GM23338 (cell line): ENCODE results near the gene MYLK4. TPM values are rescaled to one million over a fixed set of nuclear protein-coding genes. Genes with fewer than 3 reads are reported as not detected.

Experiments
- ATAC-seq: fragments of 200-7000 bp; cut with Tn5 transposase; 3 replicates; pipeline ENCODE4 v1.9.1; 2020
- DNase-seq: peaks from one replicate; pipeline ENCODE4 v3.0.0-alpha.2; 2015; ENCODE audit warnings: low spot score
- H2AFZ ChIP-seq: fragments of 200-600 bp; sonication (generic); 2 replicates; pipeline ENCODE4 v1.8.0; 2016; ENCODE audit warnings: antibody characterized with exemption, mild to moderate bottlenecking, moderate library complexity
- H3F3A ChIP-seq: fragments of 200-600 bp; sonication (generic); replicated peaks from 2 replicates; pipeline ENCODE4 v1.8.0; 2017; ENCODE audit warnings: antibody characterized with exemption, mixed run types, low read depth
- H3K27ac ChIP-seq: fragments of 200-600 bp; sonication (generic); 2 replicates; pipeline ENCODE4 v1.6.1; 2016; ENCODE audit warnings: low read depth
- H3K27me3 ChIP-seq: fragments of 200-600 bp; sonication (generic); 2 replicates; pipeline ENCODE4 v1.8.0; 2016; ENCODE audit warnings: mild to moderate bottlenecking, mixed run types, moderate library complexity; ENCODE audit not compliant: insufficient read depth
- H3K36me3 ChIP-seq: fragments of 200-600 bp; sonication (generic); 2 replicates; pipeline ENCODE4 v1.8.0; 2016; ENCODE audit warnings: mild to moderate bottlenecking; ENCODE audit not compliant: insufficient read depth
- H3K4me1 ChIP-seq: fragments of 200-600 bp; sonication (generic); 2 replicates; pipeline ENCODE4 v1.8.0; 2016; ENCODE audit warnings: mild to moderate bottlenecking, moderate library complexity; ENCODE audit not compliant: insufficient read depth
- H3K4me2 ChIP-seq: fragments of 200-600 bp; sonication (generic); 2 replicates; pipeline ENCODE4 v1.7.1; 2017; ENCODE audit warnings: mixed run types
- H3K4me3 ChIP-seq: fragments of 200-600 bp; sonication (generic); 2 replicates; pipeline ENCODE4 v1.6.1; 2016; ENCODE audit warnings: mixed run types
- H3K79me2 ChIP-seq: fragments of 200-600 bp; sonication (generic); replicated peaks from 2 replicates; pipeline ENCODE4 v1.8.0; 2017; ENCODE audit warnings: mild to moderate bottlenecking; ENCODE audit not compliant: insufficient read depth
- H3K9me2 ChIP-seq: fragments of 200-600 bp; sonication (generic); 2 replicates; pipeline ENCODE4 v1.8.0; 2017; ENCODE audit not compliant: insufficient read depth
- H4K20me1 ChIP-seq: fragments of 200-600 bp; sonication (generic); replicated peaks from 2 replicates; pipeline ENCODE4 v1.8.0; 2017; ENCODE audit warnings: mild to moderate bottlenecking; ENCODE audit not compliant: insufficient read depth
- H3K27ac Mint-ChIP-seq: 2 replicates; pipeline ENCODE4 v1.8.0; 2020; ENCODE audit warnings: inconsistent platforms, mild to moderate bottlenecking, moderate library complexity, mixed read lengths
- H3K27me3 Mint-ChIP-seq: 3 replicates; pipeline ENCODE4 v1.8.0; 2022; ENCODE audit warnings: low read depth, mild to moderate bottlenecking, moderate library complexity, mixed read lengths, inconsistent platforms; ENCODE audit not compliant: insufficient read depth, poor library complexity
- H3K36me3 Mint-ChIP-seq: 3 replicates; pipeline ENCODE4 v1.8.0; 2021; ENCODE audit warnings: low read depth, mild to moderate bottlenecking, inconsistent platforms, moderate library complexity, mixed read lengths
- H3K4me1 Mint-ChIP-seq: 3 replicates; pipeline ENCODE4 v1.8.0; 2020; ENCODE audit warnings: mild to moderate bottlenecking, inconsistent platforms, mixed read lengths
- H3K4me3 Mint-ChIP-seq: 3 replicates; pipeline ENCODE4 v1.8.0; 2021; ENCODE audit warnings: moderate library complexity, mild to moderate bottlenecking, inconsistent platforms, mixed read lengths
- H3K9me3 Mint-ChIP-seq: 3 replicates; pipeline ENCODE4 v1.8.0; 2020; ENCODE audit warnings: moderate library complexity, mild to moderate bottlenecking, inconsistent platforms, mixed read lengths
- CREB1 ChIP-seq: fragments of 250-450 bp; sonication (Bioruptor Pico); IDR thresholded peaks from 2 replicates; pipeline ENCODE4 v1.5.0; 2020; ENCODE audit warnings: low read depth, mild to moderate bottlenecking, moderate library complexity
- EZH2 ChIP-seq: fragments of 200-600 bp; sonication (generic); IDR thresholded peaks from one replicate; pipeline ENCODE4 v1.8.0; 2017; ENCODE audit warnings: antibody characterized with exemption, mild to moderate bottlenecking, low read depth; ENCODE audit not compliant: unreplicated experiment
- EZH2phosphoT487 ChIP-seq: fragments of 200-600 bp; sonication (generic); IDR thresholded peaks from one replicate; pipeline ENCODE4 v1.8.1; 2018; ENCODE audit warnings: antibody characterized with exemption; ENCODE audit not compliant: unreplicated experiment
- JUNB ChIP-seq: IDR thresholded peaks from one replicate; pipeline ENCODE4 v1.6.1; 2016; ENCODE audit warnings: antibody characterized with exemption; ENCODE audit not compliant: unreplicated experiment
- POLR2AphosphoS5 ChIP-seq: IDR thresholded peaks from 2 replicates; pipeline ENCODE4 v1.6.1; 2016; ENCODE audit warnings: antibody characterized with exemption, low read depth
- STAT1 ChIP-seq: IDR thresholded peaks from one replicate; pipeline ENCODE4 v1.6.1; 2016; ENCODE audit warnings: antibody characterized with exemption; ENCODE audit not compliant: unreplicated experiment
- ZNF114 ChIP-seq: fragments of 250-450 bp; sonication (Bioruptor Pico); IDR thresholded peaks from 2 replicates; pipeline ENCODE4 v1.5.0; 2020; ENCODE audit warnings: mild to moderate bottlenecking, moderate library complexity
- ZNF331 ChIP-seq: fragments of 250-450 bp; sonication (Bioruptor Pico); IDR thresholded peaks from 2 replicates; pipeline ENCODE4 v1.5.0; 2020; ENCODE audit warnings: low read depth, mild to moderate bottlenecking, moderate library complexity
- polyA plus RNA-seq: library from polyadenylated mRNA; unstranded; fragments of >200 nt; fragmentation: Nextera tagmentation; extraction: Ambion mirVana; gene quantifications from 2 replicates; pipeline ENCODE4 v1.2.1, GENCODE V29; 2016
- total RNA-seq: library from RNA; depleted of rRNA; stranded (reverse); fragments of >200 nt; shearing (Covaris generic); gene quantifications from 2 replicates; pipeline ENCODE4 v1.2.3, GENCODE V29; 2014
- TF ChIP-seq, protein P1 (sequence below), 2 experiments: fragments of 200-600 bp in 1 of 2; sonication (generic) in 1 of 2; conservative IDR thresholded peaks; 2 replicates each; pipeline versions ENCODE4 v1.5.1 to v1.6.1; 2016 to 2017; ENCODE audit warnings: antibody characterized with exemption in 2 of 2, low read depth in 2 of 2, mild to moderate bottlenecking in 2 of 2, moderate library complexity in 1 of 2
- TF ChIP-seq, protein P2 (sequence below): fragments of 250-450 bp; sonication (Bioruptor Pico); IDR thresholded peaks from 2 replicates; pipeline ENCODE4 v1.5.0; 2020; ENCODE audit warnings: mild to moderate bottlenecking, moderate library complexity
- TF ChIP-seq, protein P3 (sequence below): IDR thresholded peaks from one replicate; pipeline ENCODE4 v1.6.1; 2018; ENCODE audit warnings: antibody characterized with exemption; ENCODE audit not compliant: unreplicated experiment
- TF ChIP-seq, protein P4 (sequence below): IDR thresholded peaks from 2 replicates; pipeline ENCODE4 v1.6.1; 2016; ENCODE audit warnings: antibody characterized with exemption

The MYLK4 gene
- total and polyA plus RNA-seq, 2 experiments from 2014 or later, result 0.03 to 0.17 TPM

DNA sequence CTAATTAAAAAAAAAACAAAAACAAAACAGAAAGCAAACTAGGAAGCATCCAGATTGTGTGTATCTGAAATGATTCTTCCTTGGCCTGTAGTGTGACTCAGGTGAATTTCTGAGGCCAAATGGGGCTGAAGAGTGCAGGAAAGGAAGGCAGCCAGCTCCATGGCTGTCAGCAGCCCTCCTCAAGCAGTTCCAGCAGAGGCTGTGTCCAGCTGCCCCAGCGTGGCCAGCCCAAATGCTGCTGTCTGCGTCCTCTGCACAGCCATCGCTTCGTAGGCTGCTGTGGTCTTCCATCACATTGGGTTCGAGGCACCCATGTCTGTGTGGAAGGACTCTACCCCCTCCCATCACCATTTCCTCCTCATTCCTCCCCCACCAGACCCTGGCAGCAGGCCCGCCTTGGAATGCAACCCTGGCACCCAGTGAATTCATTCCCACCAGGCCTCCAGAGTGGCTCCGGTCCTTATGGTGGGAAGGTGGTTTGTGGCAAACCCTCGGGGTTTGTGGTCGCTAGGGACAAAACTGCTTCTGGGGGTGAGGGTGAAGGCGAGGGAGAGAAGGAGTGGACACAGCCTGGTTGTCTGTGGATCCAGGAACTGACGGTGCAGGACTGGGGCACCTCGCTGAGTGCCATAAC lies 81.5 kb downstream of the MYLK4 start (continued):
- no peak for TF ChIP-seq EZH2phosphoT487
- no peak for TF ChIP-seq ZNF331 (CRISPR knock-in tag)
- TF ChIP-seq JUNB, result no peak
- no peak for TF ChIP-seq EZH2
- no peak for TF ChIP-seq STAT1

DNA sequence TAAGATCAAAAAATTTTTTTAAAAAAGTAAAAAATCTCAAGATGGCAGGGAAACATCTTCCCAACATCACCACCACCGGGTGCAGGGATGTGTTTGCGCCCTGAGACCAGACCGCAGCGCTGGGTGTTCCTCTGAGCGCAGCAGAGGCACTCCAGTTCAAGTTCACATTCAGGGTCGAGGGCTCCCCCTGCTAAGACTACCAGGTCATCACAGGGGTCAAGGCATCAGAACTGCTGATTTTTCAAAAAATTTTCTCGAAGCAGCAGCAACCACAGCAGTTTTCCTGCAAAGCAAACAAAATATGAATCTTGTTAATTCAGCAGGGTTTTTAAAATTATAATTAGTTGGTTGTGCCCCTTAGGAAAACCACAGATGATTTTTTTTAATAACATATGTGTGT lies 83.1 kb downstream of the MYLK4 start:
- Mint-ChIP-seq H3K27me3 (peaks cover 16% of the 10 kb centered on the region), H3K27ac (no peak overlapping the region), H3K4me1 (peaks cover 29% of the 10 kb centered on the region), H3K36me3 (peaks cover 13% of the 10 kb centered on the region), H3K4me3 (no peak overlapping the region), H3K9me3 (peaks cover 8% of the 10 kb centered on the region)
- no peak overlapping the region for H2AFZ ChIP-seq
- peaks cover 19% of the 10 kb centered on the region for H3K4me1 ChIP-seq
- H3K27ac ChIP-seq, result no peak overlapping the region
- H3K27me3 ChIP-seq, result no peaks in the 10 kb centered on the region
- H3K4me3 ChIP-seq, result no peak overlapping the region
- H3K4me2 ChIP-seq, result no peak overlapping the region
- no peak for ATAC-seq
- H3K9me2 ChIP-seq, result 0 out of 2 replicates have a peak, but pooled peaks cover 6% of the 10 kb centered on the region
- H3K79me2 ChIP-seq, result no peaks in the 10 kb centered on the region
- no peaks in the 10 kb centered on the region for H3F3A ChIP-seq
- no peaks in the 10 kb centered on the region for H3K36me3 ChIP-seq
- no peaks in the 10 kb centered on the region for H4K20me1 ChIP-seq
- DNase-seq, result no peak
- TF ChIP-seq EZH2 (no peak), EZH2phosphoT487 (no peak), ZNF114 (no peak), ZNF331 (CRISPR knock-in tag) (no peak), JUNB (no peak), POLR2AphosphoS5 (no peak), CREB1 (CRISPR knock-in tag) (no peak), STAT1 (no peak)
- TF ChIP-seq, protein P1, sequence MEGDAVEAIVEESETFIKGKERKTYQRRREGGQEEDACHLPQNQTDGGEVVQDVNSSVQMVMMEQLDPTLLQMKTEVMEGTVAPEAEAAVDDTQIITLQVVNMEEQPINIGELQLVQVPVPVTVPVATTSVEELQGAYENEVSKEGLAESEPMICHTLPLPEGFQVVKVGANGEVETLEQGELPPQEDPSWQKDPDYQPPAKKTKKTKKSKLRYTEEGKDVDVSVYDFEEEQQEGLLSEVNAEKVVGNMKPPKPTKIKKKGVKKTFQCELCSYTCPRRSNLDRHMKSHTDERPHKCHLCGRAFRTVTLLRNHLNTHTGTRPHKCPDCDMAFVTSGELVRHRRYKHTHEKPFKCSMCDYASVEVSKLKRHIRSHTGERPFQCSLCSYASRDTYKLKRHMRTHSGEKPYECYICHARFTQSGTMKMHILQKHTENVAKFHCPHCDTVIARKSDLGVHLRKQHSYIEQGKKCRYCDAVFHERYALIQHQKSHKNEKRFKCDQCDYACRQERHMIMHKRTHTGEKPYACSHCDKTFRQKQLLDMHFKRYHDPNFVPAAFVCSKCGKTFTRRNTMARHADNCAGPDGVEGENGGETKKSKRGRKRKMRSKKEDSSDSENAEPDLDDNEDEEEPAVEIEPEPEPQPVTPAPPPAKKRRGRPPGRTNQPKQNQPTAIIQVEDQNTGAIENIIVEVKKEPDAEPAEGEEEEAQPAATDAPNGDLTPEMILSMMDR (conservative IDR thresholded peaks at IDR 0.05; ENCODE audit: low read depth in 2 of 2), result no peak
- TF ChIP-seq, protein P2, sequence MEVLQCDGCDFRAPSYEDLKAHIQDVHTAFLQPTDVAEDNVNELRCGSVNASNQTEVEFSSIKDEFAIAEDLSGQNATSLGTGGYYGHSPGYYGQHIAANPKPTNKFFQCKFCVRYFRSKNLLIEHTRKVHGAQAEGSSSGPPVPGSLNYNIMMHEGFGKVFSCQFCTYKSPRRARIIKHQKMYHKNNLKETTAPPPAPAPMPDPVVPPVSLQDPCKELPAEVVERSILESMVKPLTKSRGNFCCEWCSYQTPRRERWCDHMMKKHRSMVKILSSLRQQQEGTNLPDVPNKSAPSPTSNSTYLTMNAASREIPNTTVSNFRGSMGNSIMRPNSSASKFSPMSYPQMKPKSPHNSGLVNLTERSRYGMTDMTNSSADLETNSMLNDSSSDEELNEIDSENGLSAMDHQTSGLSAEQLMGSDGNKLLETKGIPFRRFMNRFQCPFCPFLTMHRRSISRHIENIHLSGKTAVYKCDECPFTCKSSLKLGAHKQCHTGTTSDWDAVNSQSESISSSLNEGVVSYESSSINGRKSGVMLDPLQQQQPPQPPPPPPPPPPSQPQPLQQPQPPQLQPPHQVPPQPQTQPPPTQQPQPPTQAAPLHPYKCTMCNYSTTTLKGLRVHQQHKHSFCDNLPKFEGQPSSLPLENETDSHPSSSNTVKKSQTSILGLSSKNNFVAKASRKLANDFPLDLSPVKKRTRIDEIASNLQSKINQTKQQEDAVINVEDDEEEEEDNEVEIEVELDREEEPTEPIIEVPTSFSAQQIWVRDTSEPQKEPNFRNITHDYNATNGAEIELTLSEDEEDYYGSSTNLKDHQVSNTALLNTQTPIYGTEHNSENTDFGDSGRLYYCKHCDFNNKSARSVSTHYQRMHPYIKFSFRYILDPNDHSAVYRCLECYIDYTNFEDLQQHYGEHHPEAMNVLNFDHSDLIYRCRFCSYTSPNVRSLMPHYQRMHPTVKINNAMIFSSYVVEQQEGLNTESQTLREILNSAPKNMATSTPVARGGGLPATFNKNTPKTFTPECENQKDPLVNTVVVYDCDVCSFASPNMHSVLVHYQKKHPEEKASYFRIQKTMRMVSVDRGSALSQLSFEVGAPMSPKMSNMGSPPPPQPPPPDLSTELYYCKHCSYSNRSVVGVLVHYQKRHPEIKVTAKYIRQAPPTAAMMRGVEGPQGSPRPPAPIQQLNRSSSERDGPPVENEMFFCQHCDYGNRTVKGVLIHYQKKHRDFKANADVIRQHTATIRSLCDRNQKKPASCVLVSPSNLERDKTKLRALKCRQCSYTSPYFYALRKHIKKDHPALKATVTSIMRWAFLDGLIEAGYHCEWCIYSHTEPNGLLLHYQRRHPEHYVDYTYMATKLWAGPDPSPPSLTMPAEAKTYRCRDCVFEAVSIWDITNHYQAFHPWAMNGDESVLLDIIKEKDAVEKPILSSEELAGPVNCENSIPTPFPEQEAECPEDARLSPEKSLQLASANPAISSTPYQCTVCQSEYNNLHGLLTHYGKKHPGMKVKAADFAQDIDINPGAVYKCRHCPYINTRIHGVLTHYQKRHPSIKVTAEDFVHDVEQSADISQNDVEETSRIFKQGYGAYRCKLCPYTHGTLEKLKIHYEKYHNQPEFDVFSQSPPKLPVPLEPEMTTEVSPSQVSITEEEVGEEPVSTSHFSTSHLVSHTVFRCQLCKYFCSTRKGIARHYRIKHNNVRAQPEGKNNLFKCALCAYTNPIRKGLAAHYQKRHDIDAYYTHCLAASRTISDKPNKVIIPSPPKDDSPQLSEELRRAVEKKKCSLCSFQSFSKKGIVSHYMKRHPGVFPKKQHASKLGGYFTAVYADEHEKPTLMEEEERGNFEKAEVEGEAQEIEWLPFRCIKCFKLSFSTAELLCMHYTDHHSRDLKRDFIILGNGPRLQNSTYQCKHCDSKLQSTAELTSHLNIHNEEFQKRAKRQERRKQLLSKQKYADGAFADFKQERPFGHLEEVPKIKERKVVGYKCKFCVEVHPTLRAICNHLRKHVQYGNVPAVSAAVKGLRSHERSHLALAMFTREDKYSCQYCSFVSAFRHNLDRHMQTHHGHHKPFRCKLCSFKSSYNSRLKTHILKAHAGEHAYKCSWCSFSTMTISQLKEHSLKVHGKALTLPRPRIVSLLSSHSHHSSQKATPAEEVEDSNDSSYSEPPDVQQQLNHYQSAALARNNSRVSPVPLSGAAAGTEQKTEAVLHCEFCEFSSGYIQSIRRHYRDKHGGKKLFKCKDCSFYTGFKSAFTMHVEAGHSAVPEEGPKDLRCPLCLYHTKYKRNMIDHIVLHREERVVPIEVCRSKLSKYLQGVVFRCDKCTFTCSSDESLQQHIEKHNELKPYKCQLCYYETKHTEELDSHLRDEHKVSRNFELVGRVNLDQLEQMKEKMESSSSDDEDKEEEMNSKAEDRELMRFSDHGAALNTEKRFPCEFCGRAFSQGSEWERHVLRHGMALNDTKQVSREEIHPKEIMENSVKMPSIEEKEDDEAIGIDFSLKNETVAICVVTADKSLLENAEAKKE (CRISPR knock-in tag), result no peak
- TF ChIP-seq, protein P3, sequence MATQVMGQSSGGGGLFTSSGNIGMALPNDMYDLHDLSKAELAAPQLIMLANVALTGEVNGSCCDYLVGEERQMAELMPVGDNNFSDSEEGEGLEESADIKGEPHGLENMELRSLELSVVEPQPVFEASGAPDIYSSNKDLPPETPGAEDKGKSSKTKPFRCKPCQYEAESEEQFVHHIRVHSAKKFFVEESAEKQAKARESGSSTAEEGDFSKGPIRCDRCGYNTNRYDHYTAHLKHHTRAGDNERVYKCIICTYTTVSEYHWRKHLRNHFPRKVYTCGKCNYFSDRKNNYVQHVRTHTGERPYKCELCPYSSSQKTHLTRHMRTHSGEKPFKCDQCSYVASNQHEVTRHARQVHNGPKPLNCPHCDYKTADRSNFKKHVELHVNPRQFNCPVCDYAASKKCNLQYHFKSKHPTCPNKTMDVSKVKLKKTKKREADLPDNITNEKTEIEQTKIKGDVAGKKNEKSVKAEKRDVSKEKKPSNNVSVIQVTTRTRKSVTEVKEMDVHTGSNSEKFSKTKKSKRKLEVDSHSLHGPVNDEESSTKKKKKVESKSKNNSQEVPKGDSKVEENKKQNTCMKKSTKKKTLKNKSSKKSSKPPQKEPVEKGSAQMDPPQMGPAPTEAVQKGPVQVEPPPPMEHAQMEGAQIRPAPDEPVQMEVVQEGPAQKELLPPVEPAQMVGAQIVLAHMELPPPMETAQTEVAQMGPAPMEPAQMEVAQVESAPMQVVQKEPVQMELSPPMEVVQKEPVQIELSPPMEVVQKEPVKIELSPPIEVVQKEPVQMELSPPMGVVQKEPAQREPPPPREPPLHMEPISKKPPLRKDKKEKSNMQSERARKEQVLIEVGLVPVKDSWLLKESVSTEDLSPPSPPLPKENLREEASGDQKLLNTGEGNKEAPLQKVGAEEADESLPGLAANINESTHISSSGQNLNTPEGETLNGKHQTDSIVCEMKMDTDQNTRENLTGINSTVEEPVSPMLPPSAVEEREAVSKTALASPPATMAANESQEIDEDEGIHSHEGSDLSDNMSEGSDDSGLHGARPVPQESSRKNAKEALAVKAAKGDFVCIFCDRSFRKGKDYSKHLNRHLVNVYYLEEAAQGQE, result no peak
- TF ChIP-seq, protein P4, sequence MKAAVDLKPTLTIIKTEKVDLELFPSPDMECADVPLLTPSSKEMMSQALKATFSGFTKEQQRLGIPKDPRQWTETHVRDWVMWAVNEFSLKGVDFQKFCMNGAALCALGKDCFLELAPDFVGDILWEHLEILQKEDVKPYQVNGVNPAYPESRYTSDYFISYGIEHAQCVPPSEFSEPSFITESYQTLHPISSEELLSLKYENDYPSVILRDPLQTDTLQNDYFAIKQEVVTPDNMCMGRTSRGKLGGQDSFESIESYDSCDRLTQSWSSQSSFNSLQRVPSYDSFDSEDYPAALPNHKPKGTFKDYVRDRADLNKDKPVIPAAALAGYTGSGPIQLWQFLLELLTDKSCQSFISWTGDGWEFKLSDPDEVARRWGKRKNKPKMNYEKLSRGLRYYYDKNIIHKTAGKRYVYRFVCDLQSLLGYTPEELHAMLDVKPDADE, result no peak
